ENCODE measurements around the gene RARA.
A peak's percentile ranks its signal among the peaks of the same experiment; 100 is the strongest.

Gene RARA

GRCh38 chr17:40287494-40288369, 21.2 kb upstream of the RARA start, which contains the start of gene CDC6:
Gene CDC6, plus strand, starts transcription at chr17:40287879. Its CDS starts 1,542 bp downstream, at chr17:40289421.
- no peak for TF ChIP-seq CTCF (conservative IDR thresholded peaks at IDR 0.05)
- TF ChIP-seq ZFX (IDR thresholded peaks at IDR 0.05), result peak; percentile 43; the same call in 1 of the 2 replicates
- H3K27ac ChIP-seq, result peak within 1 kb of the TSS; percentile 81

- TF ChIP-seq CTCF (conservative IDR thresholded peaks at IDR 0.05), result peak; percentile 69
- no peak for TF ChIP-seq ZFX (IDR thresholded peaks at IDR 0.05)
- H3K27ac ChIP-seq, result no peak overlapping the region
These were observed 18.2 kb upstream of the RARA start for GRCh38 chr17:40290629-40291280.

GRCh38 chr17:40291281-40291664, 17.7 kb upstream of the RARA start:
- no peak for TF ChIP-seq ZFX (IDR thresholded peaks at IDR 0.05)
- no peak for TF ChIP-seq CTCF (conservative IDR thresholded peaks at IDR 0.05)
- no peak overlapping the region for H3K27ac ChIP-seq

- TF ChIP-seq CTCF (conservative IDR thresholded peaks at IDR 0.05) (no peak), ZFX (IDR thresholded peaks at IDR 0.05) (no peak)
These were observed 15.6 kb upstream of the RARA start for GRCh38 chr17:40293363-40293762.

GRCh38 chr17:40295488-40296436, 13.2 kb upstream of the RARA start:
- H3K27ac ChIP-seq, result no peak overlapping the region
- no peak for TF ChIP-seq ZFX (IDR thresholded peaks at IDR 0.05)
- no peak for TF ChIP-seq CTCF (conservative IDR thresholded peaks at IDR 0.05)

More at GRCh38 chr17:40293363-40293762, 15.6 kb upstream of the RARA start:
- H3K27ac ChIP-seq, result no peak overlapping the region

- TF ChIP-seq ZFX (IDR thresholded peaks at IDR 0.05) (no peak), CTCF (conservative IDR thresholded peaks at IDR 0.05) (no peak)
- no peak overlapping the region for H3K27ac ChIP-seq
These were observed 11.5 kb upstream of the RARA start for GRCh38 chr17:40297511-40297910.
